ENCODE data around the gene PACSIN1.

GRCh38 chr6:34576286-34576955, 110.5 kb downstream of the PACSIN1 start:
- TF ChIP-seq CTCF (IDR thresholded peaks at IDR 0.05) (no peak), POLR2A (IDR thresholded peaks at IDR 0.05) (no peak)
